Endodermal cell (in vitro differentiated cells): ENCODE measurements around the gene SLC25A21. TPM values are rescaled to one million over a fixed set of nuclear protein-coding genes. Genes with fewer than 3 reads are reported as not detected.

Source experiments
- DNase-seq: peaks from one replicate; pipeline ENCODE4 v3.0.0-alpha.2; 2017
- H3K27ac ChIP-seq: 2 replicates; pipeline ENCODE4 v1.5.1; 2013; ENCODE audit warnings: mild to moderate bottlenecking, low read depth, low read length, moderate library complexity
- H3K27me3 ChIP-seq: 2 replicates; pipeline ENCODE4 v1.6.1; 2013; ENCODE audit warnings: mild to moderate bottlenecking, low read length, moderate library complexity; ENCODE audit not compliant: insufficient read depth, control insufficient read depth, poor library complexity, severe bottlenecking
- H3K36me3 ChIP-seq: 2 replicates; pipeline ENCODE4 v1.7.0; 2013; ENCODE audit warnings: mild to moderate bottlenecking, low read length, moderate library complexity; ENCODE audit not compliant: control insufficient read depth, insufficient read depth
- H3K4me1 ChIP-seq: one replicate; pipeline ENCODE4 v1.7.0; 2013; ENCODE audit warnings: low read length; ENCODE audit not compliant: control insufficient read depth, insufficient read depth
- H3K4me3 ChIP-seq: 2 replicates; pipeline ENCODE4 v1.5.1; 2013; ENCODE audit warnings: mild to moderate bottlenecking, low read length, moderate library complexity
- H3K9ac ChIP-seq: 2 replicates; pipeline ENCODE4 v1.6.1; 2013; ENCODE audit warnings: mild to moderate bottlenecking, low read length, moderate library complexity; ENCODE audit not compliant: poor library complexity, severe bottlenecking; ENCODE audit errors: extremely low read depth
- H3K9me3 ChIP-seq: 2 replicates; pipeline ENCODE4 v1.6.1; 2013; ENCODE audit warnings: mild to moderate bottlenecking, low read length, moderate library complexity; ENCODE audit not compliant: control insufficient read depth
- H3K27ac Mint-ChIP-seq: 2 replicates; pipeline ENCODE4 v1.8.0; 2020; ENCODE audit warnings: mixed read lengths
- H3K27me3 Mint-ChIP-seq: 2 replicates; pipeline ENCODE4 v1.8.0; 2021; ENCODE audit warnings: mild to moderate bottlenecking, mixed read lengths; ENCODE audit not compliant: insufficient read depth
- H3K36me3 Mint-ChIP-seq: 2 replicates; pipeline ENCODE4 v1.8.0; 2020; ENCODE audit warnings: low read depth, mixed read lengths
- H3K4me1 Mint-ChIP-seq: 2 replicates; pipeline ENCODE4 v1.8.0; 2020; ENCODE audit warnings: mixed read lengths
- H3K4me3 Mint-ChIP-seq: 2 replicates; pipeline ENCODE4 v1.8.0; 2020; ENCODE audit warnings: mild to moderate bottlenecking, moderate library complexity, mixed read lengths
- H3K9me3 Mint-ChIP-seq: 2 replicates; pipeline ENCODE4 v1.8.0; 2020; ENCODE audit warnings: mild to moderate bottlenecking, mixed read lengths
- WGBS, 2 experiments: methylation state at CpG; one replicate each; pipeline versions ENCODE4 v1.1.5 to v1.1.7; 2013; ENCODE audit warnings: missing lambda C conversion rate in 2 of 2, mixed read lengths in 1 of 2; ENCODE audit not compliant: insufficient coverage in 1 of 2, insufficient read length in 1 of 2; 5-methylcytosine and 5-hydroxymethylcytosine counted together
- total RNA-seq, 2 donors: library from RNA; stranded (reverse); fragmentation: NEBNext Ultra II Directional in 1 of 2; extraction: Animal tissue kit (Norgen Biotek cat#: 25700) in 1 of 2; gene quantifications; 2 replicates in 1 of 2; 3 replicates in 1 of 2; pipeline ENCODE4 v1.2.1, GENCODE V29; 2021
- TF ChIP-seq, protein P1 (sequence below): fragments of 200-600 bp; sonication (generic); conservative IDR thresholded peaks from 2 replicates; pipeline ENCODE4 v1.5.0; 2021; ENCODE audit warnings: antibody characterized with exemption, mild to moderate bottlenecking

SLC25A21 gene
- total RNA-seq, 2 donors from 2014 or later = 1.9 TPM

- Mint-ChIP-seq H3K27ac (no peak overlapping the region), H3K9me3 (peaks cover 5% of the 10 kb centered on the region), H3K4me3 (no peak overlapping the region), H3K27me3 (peaks cover 5% of the 10 kb centered on the region), H3K36me3 (no peaks in the 10 kb centered on the region), H3K4me1 (no peaks in the 10 kb centered on the region)
- no peaks in the 10 kb centered on the region for H3K9me3 ChIP-seq
- no peaks in the 10 kb centered on the region for H3K27me3 ChIP-seq
- no peaks in the 10 kb centered on the region for H3K36me3 ChIP-seq
- TF ChIP-seq, protein P1, sequence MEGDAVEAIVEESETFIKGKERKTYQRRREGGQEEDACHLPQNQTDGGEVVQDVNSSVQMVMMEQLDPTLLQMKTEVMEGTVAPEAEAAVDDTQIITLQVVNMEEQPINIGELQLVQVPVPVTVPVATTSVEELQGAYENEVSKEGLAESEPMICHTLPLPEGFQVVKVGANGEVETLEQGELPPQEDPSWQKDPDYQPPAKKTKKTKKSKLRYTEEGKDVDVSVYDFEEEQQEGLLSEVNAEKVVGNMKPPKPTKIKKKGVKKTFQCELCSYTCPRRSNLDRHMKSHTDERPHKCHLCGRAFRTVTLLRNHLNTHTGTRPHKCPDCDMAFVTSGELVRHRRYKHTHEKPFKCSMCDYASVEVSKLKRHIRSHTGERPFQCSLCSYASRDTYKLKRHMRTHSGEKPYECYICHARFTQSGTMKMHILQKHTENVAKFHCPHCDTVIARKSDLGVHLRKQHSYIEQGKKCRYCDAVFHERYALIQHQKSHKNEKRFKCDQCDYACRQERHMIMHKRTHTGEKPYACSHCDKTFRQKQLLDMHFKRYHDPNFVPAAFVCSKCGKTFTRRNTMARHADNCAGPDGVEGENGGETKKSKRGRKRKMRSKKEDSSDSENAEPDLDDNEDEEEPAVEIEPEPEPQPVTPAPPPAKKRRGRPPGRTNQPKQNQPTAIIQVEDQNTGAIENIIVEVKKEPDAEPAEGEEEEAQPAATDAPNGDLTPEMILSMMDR = no peak
- 65 to 94% methylated on average over 2 to 3 of the region's 3 CpGs for WGBS, 2 experiments
- H3K4me1 ChIP-seq = no peaks in the 10 kb centered on the region
- no peak overlapping the region for H3K9ac ChIP-seq
- H3K27ac ChIP-seq = no peak overlapping the region
- no peak for DNase-seq
- H3K4me3 ChIP-seq = no peak overlapping the region
These were observed 292.1 kb downstream of the SLC25A21 start for GRCh38 chr14:36880276-36880675.

DNA sequence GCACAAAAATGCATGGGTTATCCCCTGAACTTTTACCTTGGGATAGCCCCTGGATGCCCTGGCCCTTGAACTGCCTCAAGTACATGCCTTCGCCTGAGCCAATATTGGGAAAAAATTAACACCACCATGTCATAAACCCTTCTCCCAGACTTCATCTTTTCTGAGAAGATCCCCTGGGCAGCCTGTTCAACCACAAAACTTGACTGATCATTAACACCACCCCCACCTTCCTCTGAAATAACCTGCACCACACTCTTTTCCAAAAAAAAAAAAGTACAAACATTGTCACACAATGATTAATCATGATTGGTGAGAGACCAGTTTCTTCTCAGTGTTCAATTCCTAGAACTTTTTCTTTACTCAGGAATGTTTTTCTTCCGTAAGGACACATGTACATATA is 292.8 kb downstream of the SLC25A21 start:
- Mint-ChIP-seq H3K4me3 (no peak overlapping the region), H3K36me3 (no peaks in the 10 kb centered on the region), H3K27ac (no peak overlapping the region), H3K9me3 (no peaks in the 10 kb centered on the region), H3K4me1 (no peaks in the 10 kb centered on the region), H3K27me3 (peaks cover 5% of the 10 kb centered on the region)
- Histone ChIP-seq H3K27ac (no peak overlapping the region), H3K4me3 (no peak overlapping the region), H3K9ac (no peak overlapping the region), H3K4me1 (no peaks in the 10 kb centered on the region), H3K27me3 (no peaks in the 10 kb centered on the region), H3K36me3 (no peaks in the 10 kb centered on the region), H3K9me3 (no peaks in the 10 kb centered on the region)
- WGBS, 2 experiments = 81 to 100% methylated on average over 2 of the region's 2 CpGs
- no peak for DNase-seq
- TF ChIP-seq, protein P1 = no peak

DNA sequence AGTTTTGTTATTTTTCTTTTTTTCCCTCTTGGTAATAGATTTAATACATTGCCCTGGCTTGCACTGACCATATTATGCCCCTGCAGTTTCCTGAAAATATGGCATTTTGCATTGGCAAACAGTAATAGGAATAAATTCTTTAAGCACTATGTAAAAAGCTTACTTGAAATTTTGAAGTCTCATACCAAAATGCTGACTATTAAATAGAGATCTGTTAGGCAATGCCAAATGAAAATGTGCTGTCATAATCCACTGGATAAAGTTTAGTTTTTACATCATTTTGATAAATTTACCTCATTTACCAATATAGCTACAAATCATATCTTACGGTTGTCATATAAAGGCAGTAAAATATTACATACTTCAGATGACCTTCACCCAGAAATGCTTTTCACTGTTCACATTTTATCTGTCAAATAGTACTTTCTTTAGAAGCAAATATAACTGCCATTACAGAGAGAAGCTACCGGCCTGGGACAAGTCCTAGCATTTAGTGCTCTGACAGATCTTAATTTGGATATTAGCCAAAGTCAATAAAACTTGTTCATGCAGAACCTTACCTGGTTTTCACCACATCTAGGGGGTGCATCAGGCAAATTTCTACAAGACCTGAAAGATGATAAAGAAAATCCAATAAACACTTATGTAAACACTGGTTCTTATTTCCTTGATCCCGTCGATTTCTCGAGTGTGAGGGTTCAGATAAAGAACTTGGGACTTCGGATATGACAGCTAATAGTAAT is 297.8 kb downstream of the SLC25A21 start:
- 77 to 90% methylated on average over 3 to 6 of the region's 6 CpGs for WGBS, 2 experiments
- Mint-ChIP-seq H3K4me1 (peaks cover 8% of the 10 kb centered on the region), H3K9me3 (no peaks in the 10 kb centered on the region), H3K4me3 (no peak overlapping the region), H3K27ac (no peak overlapping the region), H3K27me3 (peaks cover 1% of the 10 kb centered on the region), H3K36me3 (no peaks in the 10 kb centered on the region)
- Histone ChIP-seq H3K9ac (no peak overlapping the region), H3K9me3 (no peaks in the 10 kb centered on the region), H3K27ac (no peak overlapping the region), H3K36me3 (no peaks in the 10 kb centered on the region), H3K27me3 (no peaks in the 10 kb centered on the region), H3K4me1 (no peaks in the 10 kb centered on the region), H3K4me3 (no peak overlapping the region)
- no peak for DNase-seq
- TF ChIP-seq, protein P1 = no peak
